AG04449 (cell line): ENCODE measurements around the gene UCHL5.

Experiments used
- CTCF ChIA-PET: fragments of 350-600 bp; formaldehyde crosslinking; extraction: SDS; loops from one replicate; lab custom pipeline; 2021; ENCODE audit warnings: antibody characterized with exemption; lab: Yijun Ruan, JAX
- POLR2A ChIA-PET: fragments of 400-600, 350-600 bp; formaldehyde crosslinking; extraction: SDS; loops from one replicate; lab custom pipeline; 2020; ENCODE audit warnings: antibody characterized with exemption, inconsistent platforms; lab: Yijun Ruan, JAX
- DNase-seq: peaks from one replicate; pipeline ENCODE4 v3.0.0-alpha.2; 2010; ENCODE audit warnings: low read depth, low spot score
- H3K4me3 ChIP-seq: 2 replicates; pipeline ENCODE4 v1.5.1; 2011; ENCODE audit warnings: low read depth, mild to moderate bottlenecking, control low read depth, low read length
- CTCF ChIP-seq: IDR thresholded peaks from one replicate; pipeline ENCODE4 v1.5.1; 2011; ENCODE audit warnings: mild to moderate bottlenecking, moderate library complexity, low read length, control low read depth, inconsistent platforms; ENCODE audit not compliant: insufficient read depth; ENCODE audit errors: missing control alignments

The UCHL5 gene

GRCh38 chr1:193025218-193025617 is 33.9 kb downstream of the UCHL5 start:
- no peak for DNase-seq
- no peak overlapping the region for H3K4me3 ChIP-seq
- no peak for TF ChIP-seq CTCF
- ChIA-PET POLR2A (no interaction called here), CTCF (interaction anchor here (1.0 to 4.2 kb wide), 4 partner anchors 13 to 551 kb away, joined by 3 to 33 read pairs (median 6); no protein-coding TSS in a partner anchor)

GRCh38 chr1:193019442-193020026 is 39.6 kb downstream of the UCHL5 start:
- POLR2A ChIA-PET, result interaction anchor here (1.0 to 1.3 kb wide), 2 partner anchors 210 to 212 kb away, joined by 5 to 10 read pairs; partner anchors contain the start of gene RGS2
- DNase-seq, result no peak
- peak; percentile 25 for TF ChIP-seq CTCF
- no peak overlapping the region for H3K4me3 ChIP-seq
- CTCF ChIA-PET, result interaction anchor here (0.8 to 9.8 kb wide), 21 partner anchors 9 to 551 kb away, joined by 3 to 231 read pairs (median 3); partner anchors contain the start of gene RGS2

- POLR2A ChIA-PET, result no interaction called here
- DNase-seq, result no peak
- CTCF ChIA-PET, result interaction anchor here (1.7 to 9.8 kb wide), 4 partner anchors 14 to 542 kb away, joined by 3 to 231 read pairs (median 60); partner anchors contain the start of gene RGS2
- TF ChIP-seq CTCF, result no peak
- H3K4me3 ChIP-seq, result no peak overlapping the region
These were observed 42.4 kb downstream of the UCHL5 start for GRCh38 chr1:193016788-193017187.

- no peak for TF ChIP-seq CTCF
- CTCF ChIA-PET, result interaction anchor here (1.1 to 9.8 kb wide), 7 partner anchors 10 to 540 kb away, joined by 3 to 231 read pairs (median 4); partner anchors contain the start of gene RGS2
- no peak for DNase-seq
- POLR2A ChIA-PET, result interaction anchor here (0.6 kb wide), 1 partner anchor 206 kb away, joined by 3 read pairs; the partner anchor contains the start of gene RGS2
- H3K4me3 ChIP-seq, result no peak overlapping the region
These were observed 44.8 kb downstream of the UCHL5 start for GRCh38 chr1:193014400-193014799.

- CTCF ChIA-PET, result interaction anchor here (1.1 to 9.8 kb wide), 6 partner anchors 10 to 539 kb away, joined by 3 to 231 read pairs (median 4); partner anchors contain the start of gene RGS2
These were observed 45.5 kb downstream of the UCHL5 start for GRCh38 chr1:193013707-193014106.

More at GRCh38 chr1:193013707-193014106, 45.5 kb downstream of the UCHL5 start:
- POLR2A ChIA-PET, result no interaction called here
- TF ChIP-seq CTCF, result no peak
- DNase-seq, result no peak
- H3K4me3 ChIP-seq, result no peak overlapping the region
